HCT116 (cell line): ENCODE results near the gene ARHGEF18. TPM values are rescaled to one million over a fixed set of nuclear protein-coding genes. Genes with fewer than 3 reads are reported as not detected.

ENCODE experiments used
- ATAC-seq: fragments of 200-7000 bp; cut with Tn5 transposase; 2 replicates; pipeline ENCODE4 v1.9.1; 2020; ENCODE audit warnings: mild to moderate bottlenecking, moderate library complexity
- BruUV-seq: library from RNA; stranded (reverse); fragments of 400-500 nt; replicated peaks from 2 replicates; lab custom pipeline; 2021; lab: Mats Ljungman, UMichigan
- CTCF ChIA-PET: fragments of 300-600 bp; sonication (Branson Sonifier 250); formaldehyde crosslinking; loops from one replicate; lab custom pipeline; 2021; ENCODE audit warnings: antibody characterized with exemption; lab: Charles Lee
- POLR2A ChIA-PET: fragments of 300-600, 350-600 bp; sonication (Branson Sonifier 250); formaldehyde crosslinking; loops from one replicate; lab custom pipeline; 2021; ENCODE audit warnings: antibody characterized with exemption; lab: Charles Lee
- RAD21 ChIA-PET, 2 experiments: fragments of 300-600 bp; sonication (Branson Sonifier 250); formaldehyde crosslinking; loops; one replicate each; lab custom pipeline; 2023; ENCODE audit warnings: low total read pairs in 2 of 2; ENCODE audit not compliant: uncharacterized antibody in 2 of 2, unreplicated experiment in 2 of 2, low non-redundant PET in 1 of 2; lab: Charles Lee
- DNase-seq: peaks from one replicate; pipeline ENCODE4 v3.0.0-alpha.2; 2010; ENCODE audit warnings: low read depth, low spot score
- H2AFZ ChIP-seq: fragments of 200-600 bp; shearing (Covaris generic), sonication (generic); 2 replicates; pipeline ENCODE4 v1.6.1; 2017; ENCODE audit warnings: low read depth, mixed run types, mixed read lengths, antibody characterized with exemption, low read length; ENCODE audit not compliant: poor library complexity, severe bottlenecking
- H3K27ac ChIP-seq: 2 replicates; pipeline ENCODE4 v1.5.1; 2012; ENCODE audit warnings: low read depth, low read length
- H3K27me3 ChIP-seq: fragments of 200-600 bp; sonication (generic); 2 replicates; pipeline ENCODE4 v1.6.1; 2016; ENCODE audit warnings: mixed run types, low read length, mixed read lengths; ENCODE audit not compliant: insufficient read depth
- H3K36me3 ChIP-seq, 2 experiments: fragments of 200-500 bp in 1 of 2; fragments of 200-600 bp in 1 of 2; sonication (Bioruptor generic) in 1 of 2; sonication (generic) in 1 of 2; 2 replicates each; pipeline versions ENCODE4 v1.5.1 to v1.6.1; 2014 to 2016; ENCODE audit warnings: low read length in 2 of 2, inconsistent platforms in 1 of 2, mixed read lengths in 1 of 2, mixed run types in 1 of 2; ENCODE audit not compliant: insufficient read depth in 2 of 2, control insufficient read depth in 1 of 2
- H3K4me1 ChIP-seq, 2 experiments: fragments of 200-600 bp in 1 of 2; sonication (generic) in 1 of 2; 2 replicates each; pipeline versions ENCODE4 v1.5.1 to v1.6.1; 2012 to 2017; ENCODE audit warnings: low read length in 2 of 2, inconsistent platforms in 1 of 2, mild to moderate bottlenecking in 1 of 2, mixed read lengths in 1 of 2, mixed run types in 1 of 2, moderate library complexity in 1 of 2; ENCODE audit not compliant: insufficient read depth in 2 of 2, control insufficient read depth in 1 of 2
- H3K4me2 ChIP-seq: fragments of 200-600 bp; sonication (generic); 2 replicates; pipeline ENCODE4 v1.6.1; 2017; ENCODE audit warnings: mixed run types, low read length, mixed read lengths
- H3K4me3 ChIP-seq, 2 experiments: fragments of 200-600 bp in 1 of 2; sonication (generic) in 1 of 2; replicated peaks in 1 of 2; 2 replicates each; pipeline ENCODE4 v1.5.1; 2011 to 2016; ENCODE audit warnings: low read length in 2 of 2, control low read depth in 1 of 2, low read depth in 1 of 2, mild to moderate bottlenecking in 1 of 2, mixed read lengths in 1 of 2, mixed run types in 1 of 2
- H3K79me2 ChIP-seq: fragments of 200-600 bp; sonication (generic); 2 replicates; pipeline ENCODE4 v1.6.1; 2017; ENCODE audit warnings: mild to moderate bottlenecking, mixed run types, low read length, moderate library complexity, mixed read lengths; ENCODE audit not compliant: insufficient read depth
- H3K9ac ChIP-seq: fragments of 200-600 bp; sonication (generic); 2 replicates; pipeline ENCODE4 v1.6.1; 2016; ENCODE audit warnings: low read length, mixed read lengths
- H3K9me2 ChIP-seq: fragments of 200-600 bp; sonication (generic), shearing (Covaris generic); 2 replicates; pipeline ENCODE4 v1.6.1; 2017; ENCODE audit warnings: mixed run types, mild to moderate bottlenecking, moderate library complexity; ENCODE audit not compliant: insufficient read depth
- H3K9me3 ChIP-seq, 2 experiments: fragments of 200-500 bp in 1 of 2; fragments of 200-600 bp in 1 of 2; sonication (Bioruptor generic) in 1 of 2; sonication (generic) in 1 of 2; 2 replicates each; pipeline ENCODE4 v1.6.1; 2014 to 2017; ENCODE audit warnings: low read length in 2 of 2, mixed read lengths in 2 of 2, inconsistent platforms in 1 of 2, low read depth in 1 of 2, mild to moderate bottlenecking in 1 of 2, mixed run types in 1 of 2, moderate library complexity in 1 of 2; ENCODE audit not compliant: control insufficient read depth in 1 of 2, insufficient read depth in 1 of 2
- H4K20me1 ChIP-seq: fragments of 200-600 bp; sonication (generic), shearing (Covaris generic); 2 replicates; pipeline ENCODE4 v1.6.1; 2017; ENCODE audit warnings: mixed run types, mild to moderate bottlenecking, moderate library complexity; ENCODE audit not compliant: insufficient read depth
- CEBPB ChIP-seq: IDR thresholded peaks from 2 replicates; pipeline ENCODE4 v1.6.1; 2012; ENCODE audit warnings: low read depth
- EZH2 ChIP-seq: fragments of 200-600 bp; sonication (generic); IDR thresholded peaks from 2 replicates; pipeline ENCODE4 v1.6.1; 2017; ENCODE audit warnings: antibody characterized with exemption, mixed run types
- RAD21 ChIP-seq: IDR thresholded peaks from 2 replicates; pipeline ENCODE4 v1.6.1; 2012; ENCODE audit warnings: low read depth, mild to moderate bottlenecking
- ZFX ChIP-seq: fragments of 450-650 bp; IDR thresholded peaks from 2 replicates; pipeline ENCODE4 v1.6.1; 2017
- intact Hi-C: fragments of 100-400 bp; cut with micrococcal nuclease; formaldehyde crosslinking; loops from 2 replicates; pipeline ENCODE4 v1.10.0; 2022
- total RNA-seq: library from RNA; stranded (reverse); gene quantifications from one replicate; pipeline ENCODE4 v1.2.1, GENCODE V29; 2021; ENCODE audit not compliant: unreplicated experiment
- TF ChIP-seq, protein P1 (sequence below), 3 experiments: fragments of 200-600 bp in 1 of 3; sonication (generic) in 1 of 3; IDR thresholded peaks in 2 of 3; conservative IDR thresholded peaks in 1 of 3; 2 replicates each; pipeline ENCODE4 v1.5.1; 2012 to 2017; ENCODE audit warnings: low read depth in 2 of 3, low read length in 2 of 3, antibody characterized with exemption in 1 of 3, borderline replicate concordance in 1 of 3, control low read depth in 1 of 3, mild to moderate bottlenecking in 1 of 3, mixed read lengths in 1 of 3, mixed run types in 1 of 3, moderate library complexity in 1 of 3; ENCODE audit not compliant: insufficient read depth in 1 of 3

Gene ARHGEF18
- total RNA-seq, 1 experiment from 2014 or later, result 32.2 TPM

DNA sequence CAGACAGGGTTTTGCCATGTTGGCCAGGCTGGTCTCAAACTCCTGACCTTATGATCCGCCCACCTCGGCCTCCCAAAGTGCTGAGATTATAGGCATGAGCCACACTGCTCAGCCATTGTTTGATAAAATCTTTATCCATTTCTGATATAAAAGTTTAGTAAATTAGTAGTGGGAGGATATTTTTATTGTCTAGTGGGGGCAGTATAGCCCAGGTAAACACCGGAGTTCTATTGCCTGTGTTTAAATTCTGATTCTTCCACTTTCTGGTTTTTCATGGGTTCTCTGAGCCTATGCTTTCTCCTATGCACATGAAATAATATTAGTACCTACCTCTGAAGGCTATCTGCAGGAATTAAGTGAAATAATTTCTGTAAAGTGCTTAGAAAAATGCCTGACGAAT is 20.1 kb upstream of the ARHGEF18 start:
- Histone ChIP-seq H3K9me3 (no peaks in the 10 kb centered on the region), H2AFZ (no peak overlapping the region), H4K20me1 (no peaks in the 10 kb centered on the region), H3K4me1 (no peaks in the 10 kb centered on the region), H3K27me3 (no peaks in the 10 kb centered on the region), H3K4me2 (no peak overlapping the region), H3K79me2 (no peaks in the 10 kb centered on the region), H3K4me3 (no peak overlapping the region), H3K9ac (no peak overlapping the region), H3K9me2 (no peaks in the 10 kb centered on the region), H3K36me3 (no peaks in the 10 kb centered on the region), H3K27ac (no peak overlapping the region)
- intact Hi-C loops, result no loop called here
- DNase-seq (no peak), ATAC-seq (no peak)
- ChIA-PET POLR2A (no interaction called here), RAD21 (interaction anchor here in 1 of 2 experiments (0.6 kb wide), 1 partner anchor 748 kb away, joined by 3 read pairs; no protein-coding TSS in a partner anchor), CTCF (interaction anchor here (1.4 kb wide), 1 partner anchor 11 kb away, joined by 6 read pairs; no protein-coding TSS in a partner anchor)
- peak; percentile 23; the same call in 1 of the 2 replicates for TF ChIP-seq RAD21
- no peak for TF ChIP-seq ZFX
- BruUV-seq, result no TSS peak

DNA sequence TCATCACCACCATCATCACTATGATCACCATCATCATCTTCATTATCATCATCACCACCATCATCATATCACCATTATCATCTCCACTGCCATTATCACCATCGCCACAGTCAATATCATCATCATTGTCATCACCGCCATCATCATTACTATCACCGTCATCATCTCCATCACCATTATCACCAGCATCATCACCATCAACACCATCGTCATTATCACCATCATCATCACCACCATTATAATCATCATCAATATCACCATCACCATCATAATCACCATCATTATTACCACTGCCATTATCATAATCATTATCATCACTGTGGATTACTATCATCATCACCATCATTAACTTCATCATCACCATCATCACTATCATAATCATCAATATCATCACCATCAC is 17.3 kb upstream of the ARHGEF18 start:
- no peak for DNase-seq
- Histone ChIP-seq H3K4me2 (no peak overlapping the region), H3K36me3 (no peaks in the 10 kb centered on the region), H3K27ac (no peak overlapping the region), H3K27me3 (no peaks in the 10 kb centered on the region), H2AFZ (no peak overlapping the region), H3K79me2 (no peaks in the 10 kb centered on the region), H3K4me1 (no peaks in the 10 kb centered on the region), H4K20me1 (no peaks in the 10 kb centered on the region), H3K9ac (no peak overlapping the region), H3K9me3 (no peaks in the 10 kb centered on the region), H3K9me2 (no peaks in the 10 kb centered on the region), H3K4me3 (no peak overlapping the region)
- intact Hi-C loops, result no loop called here
- ChIA-PET CTCF (no interaction called here), RAD21 (no interaction called here), POLR2A (no interaction called here)
- no peak for ATAC-seq
- no TSS peak for BruUV-seq
- TF ChIP-seq CEBPB (no peak), EZH2 (no peak)
- TF ChIP-seq, protein P1, sequence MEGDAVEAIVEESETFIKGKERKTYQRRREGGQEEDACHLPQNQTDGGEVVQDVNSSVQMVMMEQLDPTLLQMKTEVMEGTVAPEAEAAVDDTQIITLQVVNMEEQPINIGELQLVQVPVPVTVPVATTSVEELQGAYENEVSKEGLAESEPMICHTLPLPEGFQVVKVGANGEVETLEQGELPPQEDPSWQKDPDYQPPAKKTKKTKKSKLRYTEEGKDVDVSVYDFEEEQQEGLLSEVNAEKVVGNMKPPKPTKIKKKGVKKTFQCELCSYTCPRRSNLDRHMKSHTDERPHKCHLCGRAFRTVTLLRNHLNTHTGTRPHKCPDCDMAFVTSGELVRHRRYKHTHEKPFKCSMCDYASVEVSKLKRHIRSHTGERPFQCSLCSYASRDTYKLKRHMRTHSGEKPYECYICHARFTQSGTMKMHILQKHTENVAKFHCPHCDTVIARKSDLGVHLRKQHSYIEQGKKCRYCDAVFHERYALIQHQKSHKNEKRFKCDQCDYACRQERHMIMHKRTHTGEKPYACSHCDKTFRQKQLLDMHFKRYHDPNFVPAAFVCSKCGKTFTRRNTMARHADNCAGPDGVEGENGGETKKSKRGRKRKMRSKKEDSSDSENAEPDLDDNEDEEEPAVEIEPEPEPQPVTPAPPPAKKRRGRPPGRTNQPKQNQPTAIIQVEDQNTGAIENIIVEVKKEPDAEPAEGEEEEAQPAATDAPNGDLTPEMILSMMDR (IDR thresholded peaks at IDR 0.05 in 2 of 3, conservative IDR thresholded peaks at IDR 0.05 in 1 of 3; ENCODE audit: borderline replicate concordance in 1 of 3, insufficient read depth in 1 of 3, low read depth in 2 of 3, low read length in 2 of 3), result no peak
